Prostate gland (tissue), 2 donors: Measurements from ENCODE around the gene ZNF787.

ENCODE experiments used
- CTCF ChIP-seq, 4 experiments: fragments of 200-600 bp in 2 of 4; fragments of 450-650 bp in 2 of 4; sonication (generic) in 2 of 4; IDR thresholded peaks; 1 replicate in 3 of 4; 2 replicates in 1 of 4; pipeline ENCODE4 v1.5.1; 2016 to 2019; ENCODE audit warnings: antibody characterized with exemption in 4 of 4, mild to moderate bottlenecking in 2 of 4, moderate library complexity in 2 of 4
- POLR2A ChIP-seq: fragments of 450-650 bp; IDR thresholded peaks from one replicate; pipeline ENCODE4 v1.6.1; 2016; ENCODE audit warnings: antibody characterized with exemption, mild to moderate bottlenecking
- POLR2AphosphoS5 ChIP-seq: sonication (generic); formaldehyde crosslinking; IDR thresholded peaks from one replicate; pipeline ENCODE4 v1.6.1; 2017; ENCODE audit warnings: antibody characterized with exemption

- TF ChIP-seq CTCF (IDR thresholded peaks at IDR 0.05) (no peak), POLR2AphosphoS5 (no peak), POLR2A (no peak)
Observed at GRCh38 chr19:56131651-56132050, 10.6 kb upstream of the ZNF787 start.
